NCI-H146 treated with DMSO at 0.1 percent for 48 hours (cell line): ENCODE data around the gene PLCB1.

Experiments
- DNase-seq: peaks from one replicate; lab custom pipeline; 2025; ENCODE audit not compliant: unreplicated experiment; lab: John Stamatoyannopoulos, UW

Gene PLCB1

GRCh38 chr20:8909596-8909995, 777.5 kb downstream of the PLCB1 start:
- DNase-seq = no peak

GRCh38 chr20:8912096-8912495, 780.0 kb downstream of the PLCB1 start:
- no peak for DNase-seq

- DNase-seq = no peak
Observed at GRCh38 chr20:8912731-8913130, 780.7 kb downstream of the PLCB1 start.

GRCh38 chr20:8913456-8913855, 781.4 kb downstream of the PLCB1 start:
- DNase-seq = no peak

GRCh38 chr20:8914421-8914820, 782.4 kb downstream of the PLCB1 start:
- DNase-seq = no peak

GRCh38 chr20:8917084-8917483, 785.0 kb downstream of the PLCB1 start:
- DNase-seq = no peak

- DNase-seq = no peak
Observed at GRCh38 chr20:8918145-8918544, 786.1 kb downstream of the PLCB1 start.

- DNase-seq = no peak
Observed at GRCh38 chr20:8924539-8924938, 792.5 kb downstream of the PLCB1 start.

GRCh38 chr20:8930726-8931125, 798.7 kb downstream of the PLCB1 start:
- DNase-seq = no peak

- DNase-seq = no peak
Observed at GRCh38 chr20:8932192-8933165, 800.4 kb downstream of the PLCB1 start.

GRCh38 chr20:8933381-8933807, 801.3 kb downstream of the PLCB1 start:
- no peak for DNase-seq

- no peak for DNase-seq
Observed at GRCh38 chr20:8934362-8934761, 802.3 kb downstream of the PLCB1 start.
